Left colon (tissue), 2 donors: ENCODE measurements around the gene FHIT. TPM values are rescaled to one million over a fixed set of nuclear protein-coding genes. Genes with fewer than 3 reads are reported as not detected.

ENCODE experiments used
- ATAC-seq: fragments of 200-7000 bp; cut with Tn5 transposase; one replicate; pipeline ENCODE4 v1.9.1; 2020; ENCODE audit warnings: mild to moderate bottlenecking, moderate library complexity
- DNase-seq, 2 donors: peaks; one replicate each; pipeline ENCODE4 v3.0.0-alpha.2; 2020
- intact Hi-C, 2 donors: fragments of 100-400 bp; cut with DNase I in 1 of 2; cut with micrococcal nuclease in 1 of 2; formaldehyde crosslinking; loops; one replicate each; pipeline versions ENCODE4 v1.11.2 to v1.14.0; 2022; cut with DNase I, micrococcal nuclease
- total RNA-seq, 2 donors: library from RNA; stranded (reverse); fragmentation: NEBNext Ultra II Directional; extraction: Animal tissue kit (Norgen Biotek cat#: 25700); gene quantifications; one replicate each; pipeline ENCODE4 v1.2.1, GENCODE V29; 2021
- donor health status: DM: no; HTN: no; CAD: no.
- donor health status: DM: yes; HTN: yes; CAD: no.

FHIT gene
- total RNA-seq, 2 donors from 2014 or later, result 14.5 to 17.2 TPM

DNA sequence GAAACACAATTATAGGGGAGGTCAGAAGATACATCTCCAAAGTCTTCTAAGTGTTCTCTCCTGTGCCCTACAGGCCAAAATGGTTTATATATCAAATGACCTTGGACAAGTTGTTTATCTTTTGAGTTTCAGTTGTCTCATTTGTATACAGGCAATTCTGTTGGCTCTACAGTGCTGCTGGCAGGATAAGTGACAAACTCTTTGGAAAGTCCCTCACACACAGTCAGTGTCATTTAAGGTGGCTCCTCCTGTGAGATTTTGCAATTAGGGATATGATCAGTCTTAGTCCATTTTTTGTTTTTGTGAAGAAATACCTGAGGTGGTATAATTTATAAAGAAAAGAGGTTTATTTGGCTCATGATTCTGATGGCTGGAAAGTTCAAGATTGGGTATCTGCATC, 1165.6 kb downstream of the FHIT start:
- ATAC-seq (no peak), DNase-seq (no peak)
- intact Hi-C loops, result no loop called here

GRCh38 chr3:60081381-60082095, 1169.7 kb downstream of the FHIT start:
- intact Hi-C loops, result no loop called here
- no peak for DNase-seq
- ATAC-seq, result no peak

DNA sequence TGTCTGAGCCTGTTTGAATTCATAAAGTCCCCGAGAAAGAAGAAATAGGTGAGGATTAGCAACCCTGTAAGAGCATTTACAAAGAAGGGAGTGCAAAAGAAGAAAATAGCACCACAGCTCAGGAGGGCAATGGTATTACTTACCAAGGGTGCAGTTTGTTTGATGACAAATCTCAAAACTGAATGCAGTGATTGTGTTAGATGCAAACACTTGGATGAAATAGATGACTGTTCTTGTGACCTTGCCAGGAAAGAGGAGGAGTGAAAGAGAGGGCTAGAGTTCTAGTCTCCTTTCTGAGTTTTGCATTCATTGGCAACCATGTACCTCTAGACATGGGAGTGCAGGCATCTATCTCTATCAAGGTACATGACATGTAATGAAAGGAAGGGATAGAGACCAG, 1170.6 kb downstream of the FHIT start:
- DNase-seq (no peak), ATAC-seq (no peak)
- intact Hi-C loops, result no loop called here

- DNase-seq, result no peak
- ATAC-seq, result no peak
- intact Hi-C loops, result no loop called here
Measured at GRCh38 chr3:60079076-60079475, 1172.2 kb downstream of the FHIT start.

GRCh38 chr3:60076331-60076730, 1174.9 kb downstream of the FHIT start:
- no peak for ATAC-seq
- intact Hi-C loops, result no loop called here
- DNase-seq, result no peak

- no peak for ATAC-seq
- DNase-seq, result no peak
- intact Hi-C loops, result no loop called here
Measured at GRCh38 chr3:60073942-60074341, 1177.3 kb downstream of the FHIT start.

DNA sequence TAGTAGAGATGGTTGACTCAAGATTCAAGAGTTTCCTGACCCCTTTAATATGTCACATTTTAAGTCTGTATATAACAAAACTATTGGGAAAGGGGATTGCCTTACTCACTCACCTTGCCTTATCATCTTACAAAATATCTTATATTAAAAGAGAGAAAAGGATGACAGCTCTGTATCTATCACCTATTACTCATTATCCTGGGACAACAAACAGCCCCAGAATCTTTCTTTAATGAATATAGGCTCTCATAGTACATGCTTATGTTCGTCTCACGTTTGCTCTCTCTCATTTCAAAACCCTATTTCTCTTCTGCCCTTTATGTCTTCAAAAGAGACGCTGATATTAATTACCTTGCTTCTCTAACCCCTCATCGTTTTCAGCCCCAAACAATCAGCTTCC, 1178.0 kb downstream of the FHIT start:
- no peak for DNase-seq
- ATAC-seq, result no peak
- intact Hi-C loops, result no loop called here

DNA sequence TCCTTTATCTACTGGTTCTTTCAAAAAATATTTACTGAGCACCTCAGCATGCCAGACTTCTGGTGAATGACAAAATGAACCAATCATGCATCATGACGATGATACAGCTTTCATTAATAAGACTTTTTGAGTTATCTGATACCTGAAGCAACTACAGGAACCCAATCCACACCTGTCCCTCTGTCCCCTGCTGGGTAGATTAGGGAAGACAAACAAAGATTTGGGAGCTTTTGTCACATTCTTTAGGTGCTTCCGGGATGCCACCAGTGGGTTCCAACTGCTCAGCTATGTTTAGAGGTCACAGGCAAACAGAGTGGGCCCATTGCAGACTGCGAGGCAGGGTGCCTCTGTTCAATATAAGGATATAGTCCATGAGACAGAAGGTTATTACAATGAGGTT, 1180.9 kb downstream of the FHIT start:
- DNase-seq (no peak), ATAC-seq (no peak)
- intact Hi-C loops, result no loop called here

- intact Hi-C loops, result no loop called here
- ATAC-seq (no peak), DNase-seq (no peak)
Measured at GRCh38 chr3:60065227-60065868, 1185.9 kb downstream of the FHIT start.

DNA sequence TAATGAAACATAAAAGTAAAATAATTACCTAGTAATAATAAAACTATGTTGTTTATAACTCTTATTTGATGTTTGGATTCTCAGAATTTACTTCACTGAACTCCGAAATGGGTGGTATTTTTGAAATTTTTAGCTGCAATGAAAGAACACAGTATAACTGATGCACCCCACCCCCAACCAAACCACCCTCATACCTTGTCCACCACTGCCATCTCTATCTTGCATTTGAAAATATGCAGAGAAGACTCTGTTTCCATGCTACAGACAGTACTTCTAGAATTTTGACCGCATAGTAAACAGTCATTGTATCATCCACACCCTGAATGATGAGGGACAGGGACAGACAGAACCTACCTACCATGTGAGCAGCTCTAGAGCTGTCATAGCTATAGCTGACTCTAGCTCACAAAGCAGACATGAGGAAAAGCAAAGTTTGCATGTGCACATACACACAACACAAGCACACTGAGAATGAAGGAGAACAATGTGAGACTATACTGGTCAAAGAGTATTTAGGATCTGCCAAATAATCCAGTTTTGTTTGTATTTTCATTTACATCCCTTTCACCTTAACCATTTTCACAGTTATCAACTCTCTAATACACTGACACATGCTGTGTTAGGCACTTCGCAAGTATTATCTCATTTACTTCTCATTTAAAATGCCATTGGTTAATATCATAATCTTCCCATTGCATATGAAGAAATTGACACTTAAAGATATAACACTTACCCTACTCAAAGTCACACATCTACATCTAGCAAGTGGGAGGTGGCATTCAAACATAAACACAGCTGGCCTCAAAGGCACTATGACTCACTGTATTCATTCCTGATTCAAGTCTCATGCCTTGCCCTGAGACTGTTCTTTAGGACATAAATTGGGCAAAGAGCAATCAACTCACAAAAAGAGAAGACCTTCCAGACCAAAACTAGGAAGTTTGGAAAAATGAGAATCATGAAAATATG, 1186.8 kb downstream of the FHIT start:
- ATAC-seq (no peak), DNase-seq (no peak)
- intact Hi-C loops, result no loop called here

- ATAC-seq, result no peak
- DNase-seq, result no peak
Measured at GRCh38 chr3:60056404-60056803, 1194.8 kb downstream of the FHIT start.

GRCh38 chr3:60055765-60056164, 1195.5 kb downstream of the FHIT start:
- intact Hi-C loops, result no loop called here
- DNase-seq (no peak), ATAC-seq (no peak)

More at GRCh38 chr3:60056404-60056803, 1194.8 kb downstream of the FHIT start:
- intact Hi-C loops, result no loop called here

DNA sequence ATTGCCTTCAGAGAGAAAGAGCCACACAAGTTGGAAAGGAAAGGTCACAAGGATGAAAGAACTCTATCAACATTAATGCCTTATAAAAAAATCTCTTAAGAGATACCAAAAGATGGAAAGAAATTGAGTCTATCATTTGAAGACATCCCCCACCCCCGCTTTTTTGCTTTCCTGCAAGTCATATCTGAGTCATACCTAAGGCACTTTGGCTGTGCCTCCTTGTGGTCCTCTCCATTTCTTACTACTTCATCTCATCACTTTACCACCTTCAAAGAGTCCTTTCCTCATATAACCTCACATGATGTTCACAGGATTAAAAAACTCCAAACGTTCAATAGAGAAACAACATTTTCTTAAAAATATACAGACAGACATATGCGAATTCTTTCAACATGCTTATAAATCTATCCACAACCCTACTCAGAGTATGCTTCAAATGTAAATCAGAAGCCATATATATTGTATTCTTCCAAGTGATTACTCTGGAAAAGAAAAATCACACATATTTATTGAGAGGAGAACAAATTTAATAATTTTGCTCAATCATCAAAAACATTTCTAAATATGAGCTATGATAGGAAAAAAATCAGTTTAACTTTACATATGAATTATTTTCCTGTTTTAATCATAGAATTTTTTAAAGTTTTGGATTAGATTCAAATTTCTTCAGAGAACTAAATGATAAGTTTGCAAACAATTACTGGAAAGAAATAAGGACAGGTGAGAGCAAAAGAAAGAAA, 1197.6 kb downstream of the FHIT start:
- intact Hi-C loops, result no loop called here
- ATAC-seq, result no peak
- DNase-seq, result no peak

GRCh38 chr3:60048447-60048848, 1202.8 kb downstream of the FHIT start:
- ATAC-seq (no peak), DNase-seq (no peak)
- intact Hi-C loops, result no loop called here

- intact Hi-C loops, result no loop called here
- DNase-seq (no peak), ATAC-seq (no peak)
Measured at GRCh38 chr3:60047426-60048200, 1203.6 kb downstream of the FHIT start.

- intact Hi-C loops, result no loop called here
- DNase-seq, result peak in 1 of 2 donors; percentile 12
- ATAC-seq, result peak; percentile 62
Measured at GRCh38 chr3:60046210-60046609, 1205.0 kb downstream of the FHIT start.

DNA sequence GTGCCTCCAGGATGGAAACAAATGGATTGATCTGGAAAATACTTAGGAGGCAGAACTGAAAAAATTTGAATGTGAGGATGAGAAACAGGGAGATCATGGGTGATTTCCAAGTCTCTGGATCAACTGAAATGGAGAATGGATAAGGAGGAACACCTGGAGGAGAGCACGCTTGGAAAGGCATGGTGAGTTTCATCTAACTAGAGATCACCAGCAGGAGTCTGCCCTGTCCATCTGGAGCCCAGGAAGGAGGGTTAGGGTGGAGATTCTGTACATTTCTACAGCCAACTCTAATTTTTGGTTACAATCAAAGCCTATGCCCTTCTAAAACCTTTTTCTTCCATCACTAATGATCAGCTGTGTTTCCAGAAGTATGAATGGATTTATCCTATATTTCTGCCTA, 1205.6 kb downstream of the FHIT start:
- no peak for ATAC-seq
- DNase-seq, result no peak
- intact Hi-C loops, result no loop called here

- no peak for DNase-seq
- ATAC-seq, result no peak
- intact Hi-C loops, result no loop called here
Measured at GRCh38 chr3:60036803-60037202, 1214.4 kb downstream of the FHIT start.
